ENCODE measurements around the gene PPBP. TPM values are rescaled to one million over a fixed set of nuclear protein-coding genes. Genes with fewer than 3 reads are reported as not detected.

The PPBP gene
- total RNA-seq, 2 experiments from 2014 or later, result not detected

DNA sequence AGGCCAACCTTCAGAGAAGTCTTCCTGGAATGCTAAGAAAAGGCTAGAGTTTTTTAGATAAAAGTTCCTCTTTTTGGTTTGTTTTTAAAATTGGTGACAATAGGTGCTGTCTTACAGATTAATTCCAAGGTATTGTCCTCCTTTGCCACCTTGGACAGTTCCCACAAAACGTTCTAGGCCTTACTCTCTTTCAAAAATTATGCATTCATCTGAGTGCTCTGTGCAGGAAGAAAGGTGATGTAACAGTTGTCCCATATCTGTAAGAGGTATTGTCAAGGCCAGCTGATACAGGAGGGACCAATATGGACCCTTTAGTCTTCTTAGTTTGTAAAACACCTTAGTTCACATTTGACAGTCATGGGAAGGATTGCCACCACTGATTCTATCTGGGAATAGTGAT lies 26.3 kb upstream of the PPBP start:
- Mint-ChIP-seq H3K36me3 (no peaks in the 10 kb centered on the region), H3K27ac (no peak overlapping the region), H3K27me3 (no peaks in the 10 kb centered on the region), H3K9me3 (no peaks in the 10 kb centered on the region), H3K4me3 (no peak overlapping the region), H3K4me1 (ENCODE audit: low read depth) (no peaks in the 10 kb centered on the region)
- CTCF ChIA-PET, result no interaction called here
- intact Hi-C loops (cut with micrococcal nuclease), result no loop called here
- no peak for DNase-seq
- POLR2A ChIA-PET, result no interaction called here

- intact Hi-C loops (cut with micrococcal nuclease), result no loop called here
- ChIA-PET CTCF (no interaction called here), POLR2A (no interaction called here)
- Mint-ChIP-seq H3K4me1 (ENCODE audit: low read depth) (no peaks in the 10 kb centered on the region), H3K27ac (no peak overlapping the region), H3K27me3 (no peaks in the 10 kb centered on the region), H3K4me3 (no peak overlapping the region), H3K36me3 (no peaks in the 10 kb centered on the region), H3K9me3 (no peaks in the 10 kb centered on the region)
- DNase-seq, result no peak
Observed at GRCh38 chr4:74013264-74013663, 25.3 kb upstream of the PPBP start.

GRCh38 chr4:74012130-74012529 lies 24.1 kb upstream of the PPBP start:
- no peaks in the 10 kb centered on the region for H3K4me1 Mint-ChIP-seq (ENCODE audit: low read depth)
- ChIA-PET CTCF (no interaction called here), POLR2A (no interaction called here)
- no peaks in the 10 kb centered on the region for H3K27me3 Mint-ChIP-seq
- H3K9me3 Mint-ChIP-seq, result no peaks in the 10 kb centered on the region
- H3K4me3 Mint-ChIP-seq, result no peak overlapping the region
- intact Hi-C loops (cut with micrococcal nuclease), result no loop called here
- DNase-seq, result no peak
- no peak overlapping the region for H3K27ac Mint-ChIP-seq
- no peaks in the 10 kb centered on the region for H3K36me3 Mint-ChIP-seq

- POLR2A ChIA-PET, result no interaction called here
- CTCF ChIA-PET, result no interaction called here
- no peaks in the 10 kb centered on the region for H3K36me3 Mint-ChIP-seq
Observed at GRCh38 chr4:74009307-74009706, 21.3 kb upstream of the PPBP start.

DNA sequence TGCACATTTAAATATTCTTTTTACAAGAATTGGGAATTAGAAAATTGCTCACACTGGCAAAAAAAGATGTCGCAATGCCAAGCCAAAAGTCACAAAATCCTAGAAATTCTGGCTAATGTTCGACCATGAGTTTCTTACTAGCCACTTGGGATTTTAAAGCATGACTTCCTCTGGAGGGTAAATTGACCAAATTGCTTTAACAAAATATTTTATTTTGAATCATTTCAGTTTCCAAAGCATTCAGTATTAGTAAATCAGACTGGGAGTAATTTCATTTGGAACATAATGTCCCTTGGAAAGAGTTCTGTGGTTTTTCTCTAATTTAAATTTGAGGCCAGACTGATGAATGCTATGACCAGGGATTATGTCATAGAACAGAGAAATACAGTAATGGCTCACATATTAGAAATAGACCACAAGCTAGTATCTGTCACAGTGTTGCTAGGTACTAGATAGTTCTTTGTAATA lies 18.1 kb upstream of the PPBP start:
- DNase-seq, result no peak
- intact Hi-C loops (cut with micrococcal nuclease), result no loop called here
- ChIA-PET POLR2A (no interaction called here), CTCF (no interaction called here)
- no peak overlapping the region for H3K4me3 Mint-ChIP-seq
- no peaks in the 10 kb centered on the region for H3K36me3 Mint-ChIP-seq
- peaks cover 4% of the 10 kb centered on the region for H3K9me3 Mint-ChIP-seq
- no peaks in the 10 kb centered on the region for H3K4me1 Mint-ChIP-seq (ENCODE audit: low read depth)
- peaks cover 2% of the 10 kb centered on the region for H3K27me3 Mint-ChIP-seq
- H3K27ac Mint-ChIP-seq, result no peak overlapping the region

More at GRCh38 chr4:74009307-74009706, 21.3 kb upstream of the PPBP start:
- DNase-seq, result no peak
- intact Hi-C loops (cut with micrococcal nuclease), result no loop called here
- Mint-ChIP-seq H3K27me3 (no peaks in the 10 kb centered on the region), H3K9me3 (no peaks in the 10 kb centered on the region), H3K27ac (no peak overlapping the region), H3K4me1 (ENCODE audit: low read depth) (no peaks in the 10 kb centered on the region), H3K4me3 (no peak overlapping the region)

DNA sequence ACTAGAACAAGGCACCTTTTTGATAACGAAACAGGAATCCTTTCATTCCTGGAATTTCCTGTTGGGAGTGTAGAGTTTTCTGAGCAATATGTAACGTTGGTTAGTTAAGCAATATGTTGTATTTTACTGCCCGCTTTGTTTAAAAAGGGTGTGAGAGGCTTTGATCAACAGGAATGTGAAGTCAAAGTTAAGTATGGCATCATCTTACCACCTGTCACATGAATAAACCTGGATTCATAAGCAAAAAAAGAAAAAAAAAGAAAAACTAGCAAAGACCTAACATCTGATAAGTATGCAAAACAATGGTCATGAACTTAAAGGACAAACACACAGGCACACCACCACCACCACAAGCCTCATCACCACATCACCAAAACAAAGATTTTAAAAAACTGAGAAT lies 17.5 kb upstream of the PPBP start:
- Mint-ChIP-seq H3K27me3 (peaks cover 2% of the 10 kb centered on the region), H3K27ac (no peak overlapping the region)

DNA sequence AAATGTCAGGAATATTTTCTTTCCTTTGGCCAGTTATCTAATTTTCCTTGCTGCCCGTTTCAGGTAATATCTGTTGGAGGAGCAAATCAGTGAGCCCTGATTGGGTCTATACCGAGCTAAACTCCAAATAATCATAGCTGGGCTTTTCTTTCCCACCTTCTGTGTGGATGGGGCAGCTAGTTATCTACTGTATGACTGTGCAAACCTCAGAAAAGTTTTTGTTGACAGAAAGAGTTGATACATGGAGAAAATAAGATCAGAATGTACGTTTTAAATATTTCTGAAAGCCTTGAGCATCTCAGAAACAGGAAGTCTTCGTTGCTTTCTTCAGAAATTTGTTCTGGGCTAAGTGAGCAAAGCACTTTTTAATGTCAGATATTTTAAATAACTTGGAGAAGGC lies 16.7 kb upstream of the PPBP start:
- no peak for DNase-seq
- Mint-ChIP-seq H3K27me3 (peaks cover 2% of the 10 kb centered on the region), H3K36me3 (no peaks in the 10 kb centered on the region), H3K27ac (no peak overlapping the region), H3K9me3 (peaks cover 4% of the 10 kb centered on the region), H3K4me3 (no peak overlapping the region), H3K4me1 (ENCODE audit: low read depth) (no peaks in the 10 kb centered on the region)
- CTCF ChIA-PET, result no interaction called here
- POLR2A ChIA-PET, result no interaction called here
- intact Hi-C loops (cut with micrococcal nuclease), result no loop called here

More for the DNA sequence above, 17.5 kb upstream of the PPBP start:
- intact Hi-C loops (cut with micrococcal nuclease), result no loop called here
- Mint-ChIP-seq H3K4me3 (no peak overlapping the region), H3K36me3 (no peaks in the 10 kb centered on the region), H3K4me1 (ENCODE audit: low read depth) (no peaks in the 10 kb centered on the region), H3K9me3 (peaks cover 4% of the 10 kb centered on the region)
- ChIA-PET POLR2A (no interaction called here), CTCF (no interaction called here)
- no peak for DNase-seq

DNA sequence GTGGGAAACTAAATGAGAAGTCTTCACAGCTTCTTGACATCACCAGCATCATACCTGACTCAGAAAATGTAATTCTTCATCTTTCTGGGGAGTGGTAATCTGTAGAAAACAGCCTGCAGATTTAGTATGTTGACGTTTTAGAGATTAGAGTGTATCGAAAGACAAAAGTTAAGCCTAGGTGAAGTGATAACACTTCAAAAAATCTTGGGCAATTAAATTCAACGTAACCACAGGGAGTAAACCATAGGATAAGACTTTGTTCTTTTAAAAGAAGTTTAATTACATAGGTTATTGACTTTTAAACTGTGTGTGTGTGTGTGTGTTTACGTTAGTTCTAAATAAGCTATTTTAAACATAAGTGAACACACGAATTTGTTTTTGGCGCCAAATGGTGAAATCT lies 12.3 kb upstream of the PPBP start:
- H3K4me1 Mint-ChIP-seq (ENCODE audit: low read depth), result no peaks in the 10 kb centered on the region
- intact Hi-C loops (cut with micrococcal nuclease), result no loop called here
- H3K27me3 Mint-ChIP-seq, result peaks cover 7% of the 10 kb centered on the region
- H3K9me3 Mint-ChIP-seq, result peaks cover 4% of the 10 kb centered on the region
- no peak overlapping the region for H3K27ac Mint-ChIP-seq
- no peak overlapping the region for H3K4me3 Mint-ChIP-seq
- POLR2A ChIA-PET, result no interaction called here
- no peaks in the 10 kb centered on the region for H3K36me3 Mint-ChIP-seq
- CTCF ChIA-PET, result no interaction called here
- no peak for DNase-seq

GRCh38 chr4:73998040-73999011 lies 10.3 kb upstream of the PPBP start, which contains the start of gene CXCL5:
TSS of gene CXCL5 (minus strand) at chr4:73998677. CDS start at chr4:73998581, 96 bp downstream.
- H3K27me3 Mint-ChIP-seq, result peaks cover 7% of the 10 kb centered on the region
- H3K9me3 Mint-ChIP-seq, result peaks cover 1% of the 10 kb centered on the region
- H3K27ac Mint-ChIP-seq, result no peak within 1 kb of the TSS
- no peaks in the 10 kb centered on the region for H3K36me3 Mint-ChIP-seq
- ChIA-PET CTCF (no interaction called here), POLR2A (no interaction called here)
- intact Hi-C loops (cut with micrococcal nuclease), result no loop called here
- H3K4me1 Mint-ChIP-seq (ENCODE audit: low read depth), result no peaks in the 10 kb centered on the region
- no peak for DNase-seq
- no peak within 1 kb of the TSS for H3K4me3 Mint-ChIP-seq

- ChIA-PET POLR2A (no interaction called here), CTCF (no interaction called here)
- no peak for DNase-seq
Observed at GRCh38 chr4:73992050-73992449, 4.1 kb upstream of the PPBP start.

GRCh38 chr4:73991742-73992000 lies 3.7 kb upstream of the PPBP start:
- DNase-seq, result no peak
- intact Hi-C loops (cut with micrococcal nuclease), result no loop called here
- no peak overlapping the region for H3K27ac Mint-ChIP-seq
- POLR2A ChIA-PET, result no interaction called here
- no peaks in the 10 kb centered on the region for H3K36me3 Mint-ChIP-seq
- H3K9me3 Mint-ChIP-seq, result no peaks in the 10 kb centered on the region
- H3K4me3 Mint-ChIP-seq, result no peak overlapping the region
- no peaks in the 10 kb centered on the region for H3K27me3 Mint-ChIP-seq
- H3K4me1 Mint-ChIP-seq (ENCODE audit: low read depth), result no peaks in the 10 kb centered on the region
- CTCF ChIA-PET, result no interaction called here

More at GRCh38 chr4:73992050-73992449, 4.1 kb upstream of the PPBP start:
- no peaks in the 10 kb centered on the region for H3K27me3 Mint-ChIP-seq
- H3K36me3 Mint-ChIP-seq, result no peaks in the 10 kb centered on the region
- H3K27ac Mint-ChIP-seq, result no peak overlapping the region
- H3K4me1 Mint-ChIP-seq (ENCODE audit: low read depth), result no peaks in the 10 kb centered on the region
- intact Hi-C loops (cut with micrococcal nuclease), result no loop called here
- no peak overlapping the region for H3K4me3 Mint-ChIP-seq
- no peaks in the 10 kb centered on the region for H3K9me3 Mint-ChIP-seq

- Mint-ChIP-seq H3K4me3 (no peak overlapping the region), H3K4me1 (ENCODE audit: low read depth) (no peaks in the 10 kb centered on the region), H3K27ac (no peak overlapping the region), H3K36me3 (no peaks in the 10 kb centered on the region), H3K9me3 (no peaks in the 10 kb centered on the region), H3K27me3 (no peaks in the 10 kb centered on the region)
- intact Hi-C loops (cut with micrococcal nuclease), result no loop called here
- no peak for DNase-seq
- ChIA-PET CTCF (no interaction called here), POLR2A (no interaction called here)
Observed at GRCh38 chr4:73990988-73991741, 3.2 kb upstream of the PPBP start.

- CTCF ChIA-PET, result no interaction called here
Observed at GRCh38 chr4:73989928-73990327, 1.9 kb upstream of the PPBP start.

More at GRCh38 chr4:73989928-73990327, 1.9 kb upstream of the PPBP start:
- no peak for DNase-seq
- Mint-ChIP-seq H3K4me1 (ENCODE audit: low read depth) (no peaks in the 10 kb centered on the region), H3K27ac (no peak overlapping the region), H3K36me3 (no peaks in the 10 kb centered on the region), H3K4me3 (no peak overlapping the region), H3K9me3 (no peaks in the 10 kb centered on the region), H3K27me3 (no peaks in the 10 kb centered on the region)
- POLR2A ChIA-PET, result no interaction called here
- intact Hi-C loops (cut with micrococcal nuclease), result no loop called here
